Pons (tissue), 1 donor: ENCODE results near the gene SRPK2.
"Not testable (repeated sequence)": the region's sequence is repeated elsewhere in the genome, so short reads cannot be mapped to it uniquely, and the experiment has no call there.

Experiments
- DNase-seq: peaks from one replicate; pipeline ENCODE4 v3.0.0-alpha.2; 2016; ENCODE audit warnings: low spot score

The SRPK2 gene

DNA sequence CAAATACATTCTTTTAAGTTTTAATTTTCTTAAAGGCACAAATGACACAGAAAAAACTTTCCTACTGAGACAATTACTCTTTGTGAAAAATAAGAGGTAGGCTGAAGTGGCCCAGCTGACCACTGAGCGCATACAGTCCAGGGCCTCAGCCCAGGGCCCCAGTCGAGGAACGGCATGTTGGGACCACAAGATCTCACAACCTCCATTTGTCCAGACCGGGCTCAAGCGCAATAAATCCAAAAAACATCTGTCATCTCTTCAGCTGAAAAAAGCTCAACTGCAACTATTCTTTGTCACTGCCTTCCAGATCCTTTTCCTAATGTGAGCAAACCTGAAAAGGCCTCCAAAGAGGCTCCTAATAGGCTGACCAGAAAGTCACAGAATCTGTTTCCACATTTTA is 165.8 kb downstream of the SRPK2 start:
- DNase-seq, result no peak

DNA sequence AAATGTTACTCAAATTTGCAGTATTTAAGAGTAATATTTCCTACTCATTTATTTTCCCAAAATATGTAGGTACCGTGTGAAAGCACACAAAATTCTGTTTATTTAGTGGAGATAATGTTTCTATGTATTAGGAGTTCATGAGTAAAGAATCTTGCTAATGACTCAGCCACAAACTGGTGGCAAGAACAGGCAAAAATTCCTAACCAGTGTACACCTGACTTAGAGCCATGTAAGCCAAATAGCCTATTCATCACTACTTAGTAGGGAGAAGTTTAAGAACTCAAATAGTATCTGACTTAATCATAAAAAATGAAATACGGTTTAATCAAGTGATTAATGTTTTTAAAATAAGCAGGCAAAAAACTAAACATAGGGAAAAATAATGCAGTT is 169.0 kb downstream of the SRPK2 start:
- no peak for DNase-seq

DNA sequence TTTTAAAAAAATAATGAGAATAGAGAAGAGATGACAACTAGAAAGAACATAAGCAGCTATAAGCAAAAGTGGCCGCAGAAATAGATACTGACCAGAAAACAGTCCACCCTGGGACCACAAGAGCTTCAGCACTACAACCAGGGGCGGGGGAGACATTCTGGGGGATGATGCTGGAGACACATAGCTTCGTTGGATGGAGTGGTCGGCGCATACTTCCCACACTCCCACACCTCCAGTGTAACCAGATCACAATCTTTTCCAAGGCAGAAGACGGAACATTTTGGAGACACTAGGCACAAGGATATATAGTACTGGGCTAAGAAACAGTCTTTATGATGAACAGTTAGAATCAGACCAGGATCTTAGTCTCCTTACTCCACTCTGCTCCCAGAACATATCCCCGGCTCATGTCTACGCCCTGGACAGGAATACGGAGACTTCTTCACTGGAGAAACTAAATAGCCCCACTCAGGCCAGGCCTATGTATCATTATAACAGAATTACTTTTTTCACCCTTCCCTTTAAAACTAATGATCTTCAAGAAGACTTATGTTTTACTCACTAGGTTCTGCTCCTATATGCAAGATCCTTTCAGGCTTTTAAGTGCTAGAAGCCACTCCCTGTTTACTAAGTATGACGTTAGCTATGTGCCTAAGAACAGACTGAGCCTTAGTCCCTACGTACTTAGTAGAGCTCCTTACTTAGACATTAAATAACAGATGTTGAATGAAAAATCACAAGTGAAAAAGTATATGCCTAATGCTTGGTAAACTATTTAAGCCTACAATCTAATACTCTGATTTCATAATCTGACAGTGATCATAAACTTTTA is 169.6 kb downstream of the SRPK2 start:
- DNase-seq, result no peak

DNA sequence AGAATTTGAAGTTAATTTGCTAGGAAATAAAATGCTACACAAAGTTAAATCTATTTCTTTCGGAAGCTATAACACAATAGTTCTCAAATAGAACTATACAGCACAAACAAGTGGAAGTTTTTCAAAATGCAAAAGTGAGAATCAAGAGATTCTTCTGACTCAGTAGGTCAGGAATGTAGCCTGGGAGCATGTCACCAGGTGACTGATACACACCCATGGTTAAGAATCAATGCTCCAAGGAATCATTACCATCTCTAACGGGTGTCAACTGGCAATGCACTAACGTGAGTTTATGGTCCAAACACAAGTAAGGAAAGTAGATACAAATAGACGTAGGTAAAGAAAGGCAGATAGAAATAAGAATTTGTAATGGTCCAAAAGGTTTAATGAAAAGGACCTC is 170.5 kb downstream of the SRPK2 start:
- no peak for DNase-seq

DNA sequence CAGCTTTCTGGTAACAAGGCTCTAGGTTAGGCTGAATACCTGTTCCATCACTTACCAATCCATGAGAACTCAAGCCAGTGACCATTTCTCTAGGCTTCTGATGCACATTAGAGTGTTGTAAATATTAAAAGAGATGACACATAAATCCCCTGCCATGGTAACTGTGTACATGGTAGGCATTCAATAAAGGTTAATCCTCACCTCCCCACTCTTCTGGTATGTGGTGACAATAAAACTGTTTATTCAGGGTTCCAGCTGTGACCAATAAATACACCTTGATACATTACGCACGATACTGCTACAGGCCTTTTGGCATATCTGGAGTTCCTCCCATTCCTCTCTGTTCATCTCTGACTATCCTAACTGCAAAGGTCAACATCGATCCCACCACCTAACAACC is 171.9 kb downstream of the SRPK2 start:
- DNase-seq, result no peak

DNA sequence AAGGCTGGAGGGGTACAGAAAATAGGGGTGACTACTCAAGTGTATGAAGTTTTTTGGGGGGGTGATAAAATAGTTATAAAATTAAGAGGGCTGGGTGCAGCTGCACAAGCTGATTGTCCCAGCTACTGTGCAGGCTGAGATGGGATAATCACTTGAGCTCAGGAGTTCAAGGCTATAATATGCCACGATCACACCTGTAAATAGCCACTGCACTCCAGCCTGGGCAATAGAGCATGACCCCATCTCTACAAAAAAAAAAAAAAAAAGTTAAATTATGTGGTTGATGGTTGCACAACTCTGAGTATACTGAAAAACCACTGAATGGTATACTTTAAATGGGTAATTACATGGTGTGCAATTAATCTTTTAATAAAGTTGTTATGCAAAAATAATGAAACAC is 172.9 kb downstream of the SRPK2 start:
- DNase-seq, result no peak

DNA sequence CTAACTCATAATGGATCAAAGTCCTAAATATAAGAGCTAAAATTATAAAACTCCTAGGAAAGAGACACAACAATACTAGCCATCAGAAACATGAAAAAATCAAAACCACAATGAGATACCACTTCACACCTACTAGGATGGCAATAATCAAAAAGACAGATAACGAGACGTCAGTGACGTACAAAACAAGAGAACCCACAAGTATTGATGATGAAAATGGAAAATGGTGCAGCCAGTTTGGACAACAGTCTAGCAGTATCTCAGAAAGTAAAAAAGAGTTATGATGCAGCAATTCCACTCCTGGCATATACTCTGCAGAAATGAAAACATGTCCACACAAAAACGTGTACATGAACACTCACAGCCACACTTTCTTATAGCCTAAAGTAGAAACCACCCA is 173.5 kb downstream of the SRPK2 start:
- DNase-seq, result no peak

DNA sequence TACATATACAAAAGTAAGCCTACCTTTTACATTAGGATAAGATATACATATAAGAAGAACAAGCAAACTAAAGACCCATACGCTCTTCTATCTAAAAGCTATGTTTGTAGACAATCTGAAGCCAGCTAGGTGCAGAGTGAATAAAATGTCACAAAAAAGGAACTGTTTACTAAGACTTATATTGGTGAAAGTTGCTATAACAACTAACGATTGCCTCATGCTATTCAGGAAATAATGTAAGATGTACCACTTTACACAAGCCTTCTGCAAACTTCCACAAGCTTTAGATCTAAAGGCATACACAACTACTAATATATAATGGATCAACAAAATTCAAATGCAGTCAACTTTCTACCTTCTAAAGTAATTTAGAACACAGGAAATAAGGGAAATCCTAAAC is 175.1 kb downstream of the SRPK2 start:
- no peak for DNase-seq

DNA sequence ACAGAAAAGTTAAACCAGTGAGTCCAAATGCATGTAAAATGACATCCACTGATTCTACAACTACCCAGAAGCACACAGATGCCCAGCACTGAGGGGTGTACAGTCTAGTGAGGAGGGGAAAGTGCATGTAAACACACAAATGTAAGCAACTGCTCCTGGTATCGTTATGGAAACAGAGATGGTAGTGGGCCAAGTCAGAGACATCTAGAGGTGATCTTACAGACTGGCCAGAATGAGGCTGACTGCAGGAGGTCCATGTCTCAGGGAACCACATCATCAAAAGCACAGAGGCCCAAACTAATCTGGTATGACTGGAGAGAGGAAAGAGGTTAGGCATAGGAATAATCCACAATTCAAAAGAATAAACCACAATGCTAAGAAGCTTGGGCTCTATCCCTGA is 176.5 kb downstream of the SRPK2 start:
- no peak for DNase-seq

DNA sequence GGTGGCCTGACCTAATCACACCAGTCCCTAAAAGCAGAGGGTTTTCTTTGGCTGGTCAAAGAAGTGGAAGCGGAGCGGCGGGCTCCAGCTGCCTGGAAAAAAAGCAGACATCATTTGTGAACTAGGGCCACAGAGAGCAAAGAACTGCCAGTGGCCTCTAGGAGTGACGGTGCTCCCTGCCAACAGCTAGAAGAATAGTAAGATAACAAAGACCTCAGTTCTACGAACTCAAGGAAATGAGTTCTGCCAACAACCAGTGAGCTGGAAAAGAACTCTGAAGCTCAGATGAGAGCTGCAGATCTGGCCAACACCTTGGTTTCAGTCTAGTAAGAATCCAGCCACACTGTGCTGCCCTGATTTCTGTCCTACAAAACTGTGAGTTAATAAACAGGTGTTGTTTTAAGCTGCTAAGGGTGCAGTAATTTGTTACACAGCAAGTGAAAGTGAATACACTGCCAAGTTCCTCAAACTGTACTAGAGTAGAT is 178.0 kb downstream of the SRPK2 start:
- peak; percentile 59 for DNase-seq

DNA sequence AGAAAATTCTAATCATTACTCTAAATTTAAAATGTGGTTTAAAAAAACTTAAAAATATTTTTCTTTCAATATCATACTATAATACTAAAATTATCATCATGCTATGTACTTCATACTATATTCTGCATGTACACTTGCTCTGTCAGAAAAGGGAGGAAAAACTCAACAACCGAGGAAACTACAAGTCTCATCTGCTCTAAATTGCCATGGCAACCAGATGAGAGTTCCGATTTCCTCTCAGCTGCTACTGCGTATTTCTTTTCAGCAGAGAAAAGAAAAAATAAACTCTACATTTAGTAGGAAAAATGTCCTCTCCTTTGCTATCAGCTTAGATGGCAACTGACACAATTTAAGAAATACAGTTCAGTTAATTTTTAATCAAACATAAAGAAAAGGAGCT is 178.9 kb downstream of the SRPK2 start:
- DNase-seq, result peak; percentile 40

DNA sequence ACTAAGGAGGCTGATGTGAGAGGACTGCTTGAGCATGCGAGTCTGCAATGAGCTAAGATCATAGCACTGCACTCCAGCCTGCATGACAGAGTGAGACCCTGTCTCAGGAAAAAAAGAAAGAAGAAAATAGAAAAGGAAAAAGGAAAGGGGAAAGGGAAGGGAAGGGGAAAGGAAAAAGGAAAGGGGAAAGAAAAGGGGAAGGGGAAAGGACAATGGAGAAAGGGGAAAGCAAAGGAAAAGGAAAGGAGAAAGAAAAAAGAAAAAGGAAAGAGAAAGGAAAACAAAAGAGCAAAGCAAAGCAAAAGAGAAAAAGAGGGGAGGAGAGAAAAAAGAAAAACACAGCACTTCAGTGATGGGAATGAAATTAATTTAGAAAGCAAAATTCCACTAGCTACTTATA is 179.3 kb downstream of the SRPK2 start:
- no peak for DNase-seq

DNA sequence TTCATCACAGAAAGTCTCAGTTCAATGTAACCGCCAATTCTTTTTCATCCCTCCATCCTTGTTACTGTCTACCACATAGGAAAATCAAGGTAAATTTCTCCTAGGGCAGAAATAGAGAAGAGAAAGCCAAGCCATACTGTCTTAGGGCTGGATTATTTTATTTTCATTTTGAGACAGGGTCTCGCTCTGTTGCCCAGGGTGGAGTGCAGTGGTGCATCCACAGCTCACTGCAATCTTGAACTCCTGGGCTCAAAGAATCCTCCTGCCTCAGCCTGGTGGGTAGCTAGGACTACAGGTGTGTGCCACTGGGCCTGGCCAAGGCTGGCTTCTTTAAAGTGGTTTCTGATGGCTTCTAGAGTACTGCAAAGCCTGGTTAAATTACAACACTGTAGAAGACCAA is 181.7 kb downstream of the SRPK2 start:
- DNase-seq, result no peak

DNA sequence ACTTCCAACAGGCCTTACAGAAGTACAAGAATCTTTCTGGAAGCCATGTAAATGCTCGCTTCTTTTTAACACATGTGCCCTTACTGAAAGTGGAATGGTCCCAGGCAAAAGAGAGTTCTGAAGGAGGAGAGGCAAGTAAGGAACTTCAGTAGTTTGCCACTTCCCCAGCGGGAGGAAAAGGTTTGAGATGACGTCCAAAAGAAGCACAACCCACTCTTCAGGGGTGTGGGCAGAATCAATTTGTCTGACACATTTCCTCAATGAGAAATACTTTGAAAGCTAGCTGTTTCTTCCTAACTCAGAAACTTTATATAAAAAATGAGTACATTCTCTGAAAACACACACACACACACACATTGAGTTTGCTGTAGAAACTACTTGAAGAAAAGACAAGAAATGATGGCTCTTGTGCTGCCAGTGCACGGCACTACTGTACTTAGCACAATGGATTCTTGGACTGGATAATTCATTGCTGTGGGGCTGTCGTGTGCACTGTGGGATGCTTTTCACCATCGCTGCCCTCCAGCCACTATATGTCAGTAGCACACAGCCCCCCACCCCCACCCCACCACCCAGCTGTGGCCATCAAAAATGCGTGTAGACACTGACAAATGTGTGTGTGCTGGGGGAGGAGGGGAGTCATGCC is 183.0 kb downstream of the SRPK2 start:
- no peak for DNase-seq

DNA sequence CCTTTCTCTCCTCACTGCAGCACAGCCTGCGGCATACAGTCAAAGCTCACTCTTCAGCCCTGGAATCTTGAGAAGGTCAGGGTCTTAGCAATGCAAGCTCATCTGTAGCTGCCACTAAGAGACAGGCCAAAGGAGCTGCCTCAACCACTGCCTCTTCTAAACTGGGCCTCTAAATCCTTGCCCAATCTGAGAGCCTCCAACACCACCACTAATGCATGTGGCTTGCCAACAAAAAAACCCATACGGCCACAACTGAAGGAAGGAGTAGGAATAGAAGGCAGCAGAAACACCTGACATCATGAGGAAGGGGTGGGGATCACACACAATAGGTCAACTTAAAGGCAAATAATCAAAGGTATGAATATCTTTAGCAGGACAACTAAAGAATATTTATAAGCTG is 183.8 kb downstream of the SRPK2 start:
- no peak for DNase-seq

DNA sequence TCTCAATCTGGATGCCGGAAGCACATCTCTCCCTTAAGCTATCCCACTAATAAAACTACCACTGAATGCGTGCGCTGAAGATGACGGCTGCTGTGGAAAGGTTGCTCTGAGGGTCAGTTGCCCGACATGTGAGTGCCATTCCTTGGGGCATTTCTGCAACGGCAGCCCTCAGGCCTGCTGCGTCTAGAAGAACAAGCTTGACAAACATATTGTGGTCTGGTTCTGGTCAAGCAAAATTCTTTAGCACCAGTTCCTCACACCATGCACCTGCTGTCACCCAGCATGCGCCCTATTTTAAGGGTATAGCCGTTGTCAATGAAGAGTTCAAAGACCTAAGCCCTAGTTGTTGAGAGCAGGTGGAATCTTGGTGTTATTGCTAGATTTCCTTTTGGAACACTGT is 184.2 kb downstream of the SRPK2 start:
- DNase-seq, result no peak

DNA sequence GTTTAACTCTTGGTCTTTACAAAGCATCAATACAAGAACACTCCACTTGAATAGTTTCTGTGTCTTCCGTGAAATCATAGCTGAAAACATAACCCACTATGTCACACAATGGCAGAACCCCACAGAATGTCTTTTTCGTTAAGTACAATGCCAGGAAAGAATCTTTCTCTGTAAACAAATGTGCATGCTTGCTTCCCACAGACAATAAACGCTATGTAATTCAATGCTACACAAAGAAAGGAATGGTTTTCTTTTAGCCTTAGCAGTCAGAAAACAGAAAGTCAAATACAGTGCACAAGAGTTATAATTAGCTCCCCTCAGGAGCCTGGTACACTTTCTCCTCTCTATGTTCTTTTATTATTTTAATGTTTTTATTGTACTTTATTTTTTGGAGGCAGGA is 186.1 kb downstream of the SRPK2 start:
- peak; percentile 93 for DNase-seq

DNA sequence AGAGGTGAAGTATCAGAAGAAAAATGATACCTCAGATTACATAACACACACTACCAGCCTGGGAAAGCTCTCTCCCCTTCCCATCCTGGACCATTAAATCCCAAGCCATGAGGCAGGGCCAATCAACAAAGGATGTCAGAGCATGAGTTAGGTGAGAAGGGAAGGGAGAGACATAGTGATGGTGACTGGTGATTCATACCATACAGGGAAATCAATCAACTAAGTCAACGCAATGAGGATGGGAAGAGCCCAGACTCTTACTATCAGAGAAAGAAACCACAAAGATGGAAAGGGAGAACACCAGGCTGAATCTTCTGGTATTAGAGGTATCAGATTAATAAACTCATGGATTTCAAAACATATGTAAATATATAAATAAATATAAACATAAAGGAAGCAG is 189.3 kb downstream of the SRPK2 start:
- no peak for DNase-seq

DNA sequence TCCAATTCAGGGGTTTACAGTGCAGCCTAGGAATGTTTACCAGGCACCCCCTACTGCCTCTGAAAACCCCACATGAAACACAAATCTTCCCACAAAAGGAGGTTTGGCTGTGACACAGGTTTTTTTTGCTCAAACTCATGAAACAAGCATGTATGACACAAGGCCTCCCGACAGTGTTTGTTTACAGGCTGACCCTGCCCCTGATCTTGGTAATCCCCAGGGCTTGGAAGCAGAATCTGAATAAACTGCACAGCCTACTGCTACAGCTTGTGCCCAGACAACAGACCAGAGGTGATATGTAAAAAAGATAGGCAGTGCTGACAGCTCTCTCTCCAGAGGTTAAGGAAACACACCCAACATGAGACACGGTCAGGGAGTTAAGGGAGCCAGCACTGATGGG is 190.5 kb downstream of the SRPK2 start:
- no peak for DNase-seq

DNA sequence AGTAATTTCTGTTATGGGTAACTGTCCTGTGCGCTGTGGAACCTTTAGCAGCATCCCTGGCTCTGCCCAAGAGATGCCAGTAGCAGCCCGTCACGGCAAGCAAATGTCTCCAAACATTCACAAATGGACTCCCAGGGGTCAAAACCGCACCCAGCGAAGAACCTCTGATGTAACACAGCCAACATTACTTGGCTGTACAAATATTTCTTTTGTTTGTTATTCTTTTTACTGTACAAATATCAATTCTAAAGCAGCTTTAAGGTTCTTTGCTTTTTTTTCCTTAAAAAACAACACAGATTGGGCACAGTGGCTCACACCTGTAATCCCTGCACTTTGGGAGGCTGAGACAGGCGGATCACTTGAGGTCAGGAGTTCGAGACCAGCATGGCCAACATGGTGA is 192.2 kb downstream of the SRPK2 start:
- DNase-seq, result no peak

DNA sequence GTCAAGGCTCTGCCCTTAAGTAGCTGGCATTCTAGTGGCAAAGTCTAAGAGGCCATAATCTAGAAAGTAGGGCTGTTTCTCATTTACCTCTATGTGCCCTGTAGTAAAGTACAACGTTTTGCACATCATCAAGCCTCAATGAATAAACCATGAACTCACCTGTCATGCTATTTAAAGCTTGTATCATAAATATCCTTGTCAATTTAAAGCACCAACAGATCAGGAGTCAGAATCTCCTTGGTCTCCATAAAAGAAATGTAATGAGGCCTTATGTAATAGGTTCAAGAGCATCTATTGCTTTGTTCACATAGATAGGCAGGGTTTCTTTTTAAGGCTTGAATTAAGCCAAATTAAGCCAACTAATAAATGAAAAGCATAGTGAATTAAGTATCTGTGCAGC is 192.8 kb downstream of the SRPK2 start:
- DNase-seq, result no peak

DNA sequence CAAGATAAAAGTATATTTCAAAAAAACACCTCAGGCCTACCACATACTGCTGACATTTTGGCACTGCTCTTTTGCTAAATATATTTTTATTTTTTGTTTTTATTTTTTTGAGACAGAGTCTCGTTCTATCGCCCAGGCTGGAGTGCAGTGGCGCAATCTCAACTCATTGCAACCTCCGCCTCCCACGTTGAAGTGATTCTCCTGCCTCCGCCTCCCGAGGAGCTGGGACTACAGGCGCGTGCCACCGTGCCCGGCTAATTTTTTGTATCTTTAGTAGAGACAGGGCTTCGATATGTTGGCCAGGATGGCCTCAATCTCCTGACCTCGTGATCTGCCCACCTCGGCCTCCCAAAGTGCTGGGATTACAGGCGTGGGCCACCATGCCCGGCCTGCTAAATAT is 193.8 kb downstream of the SRPK2 start:
- DNase-seq, result not testable (repeated sequence)

DNA sequence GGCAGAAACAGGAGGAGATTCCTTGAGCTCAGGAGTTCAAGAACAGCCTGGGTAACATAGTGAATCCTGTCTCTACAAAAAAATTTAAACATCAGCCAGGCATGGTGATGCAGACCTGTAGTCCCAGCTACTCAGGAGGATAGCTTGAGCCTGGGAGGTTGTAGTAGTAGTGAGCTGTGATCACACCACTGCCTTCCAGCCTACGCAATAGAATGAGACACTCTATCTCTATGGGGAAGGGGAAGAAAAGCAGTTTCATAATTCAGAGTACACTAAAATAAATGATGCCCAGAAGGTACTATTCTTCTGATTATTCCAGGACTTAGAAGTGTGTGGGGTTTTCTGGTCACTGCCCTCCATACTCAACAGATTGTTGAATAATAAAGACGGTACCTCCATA is 197.4 kb downstream of the SRPK2 start:
- DNase-seq, result no peak
